ENCODE data around the gene NINL. TPM values are rescaled to one million over a fixed set of nuclear protein-coding genes. Genes with fewer than 3 reads are reported as not detected.

Gene NINL
- total RNA-seq, 4 donors from 2014 or later = 3.1 to 9.7 (median 5.7) TPM

DNA sequence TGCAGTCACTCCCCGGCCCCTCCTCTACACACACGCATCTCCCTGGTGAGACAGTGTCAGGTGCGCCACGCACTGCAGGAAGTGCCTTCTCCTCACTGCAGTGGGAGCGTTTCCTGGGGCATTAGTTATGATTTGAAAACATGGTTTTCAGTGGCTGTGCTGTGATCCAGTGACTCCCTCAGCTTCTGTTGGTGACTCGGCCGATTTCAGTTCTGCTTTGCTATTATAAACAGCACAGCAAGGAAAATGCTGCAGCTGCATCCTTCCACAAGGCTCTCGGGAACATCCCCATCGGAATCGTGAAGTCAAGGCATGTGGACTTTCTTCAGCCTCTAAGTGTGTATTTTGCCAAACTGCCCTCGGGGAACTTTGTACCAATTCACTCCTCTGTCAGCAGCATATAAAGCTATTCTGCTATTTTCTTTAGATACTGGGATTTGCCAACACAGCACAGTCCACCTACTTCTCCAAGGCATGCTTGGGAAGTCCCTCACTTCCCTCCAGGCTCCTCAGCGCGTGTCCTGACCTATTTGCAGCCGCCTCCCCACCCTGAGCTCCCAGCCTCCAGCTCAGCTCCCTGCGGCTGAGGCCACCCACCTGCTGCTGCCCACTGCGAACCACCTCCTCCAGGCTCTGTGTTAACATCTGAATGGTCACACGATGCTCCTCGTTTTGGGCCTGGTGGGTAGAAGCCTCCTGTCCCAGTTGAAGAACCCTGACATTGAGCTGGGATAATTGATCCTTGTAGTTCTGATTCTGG is 123.4 kb downstream of the NINL start:
- in situ Hi-C loops (cut with MboI; ENCODE audit: low pct_ligation_motif_present in 1 of 4, low pct_unique_long_range_greater_than_20kb in 1 of 4, low sequenced_read_pairs in 3 of 4) = loop anchor here in 1 of 4 donors (25.0 kb wide), 1 partner anchor 100 kb away; no protein-coding TSS in a partner anchor

DNA sequence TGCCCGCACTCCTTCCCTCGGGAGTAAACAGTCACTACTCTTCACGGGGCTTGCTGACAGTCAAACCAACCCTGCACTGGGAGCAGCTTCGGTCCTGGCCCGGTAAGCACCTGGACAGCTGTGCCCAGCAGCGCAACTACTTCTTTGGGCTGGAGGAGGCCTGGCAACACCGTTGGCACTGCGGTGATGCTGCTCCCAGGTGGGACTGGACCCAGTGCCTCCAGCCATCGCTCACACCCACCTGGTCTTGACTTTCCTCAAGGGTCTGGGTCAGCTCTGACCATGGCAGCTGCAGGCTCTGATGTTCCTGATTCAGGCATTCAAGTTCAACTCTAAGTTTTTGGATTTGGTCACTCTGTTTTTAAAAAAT is 124.1 kb downstream of the NINL start:
- intact Hi-C loops (cut with DNase I; ENCODE audit: low total_unique reads) = no loop called here
- Histone ChIP-seq H3K27ac (no peak overlapping the region), H3K4me1 (no peaks in the 10 kb centered on the region), H3K9me3 (no peaks in the 10 kb centered on the region), H3K4me3 (no peak overlapping the region), H3K27me3 (no peaks in the 10 kb centered on the region), H3K36me3 (no peaks in the 10 kb centered on the region)
- WGBS, 2 donors (ENCODE audit: low coverage in 1 of 2) = 95% methylated on average over 9 of the region's 9 CpGs; no CpG with 5 or more reads in 1 of the 2 donors
- TF ChIP-seq EP300 (IDR thresholded peaks at IDR 0.05; ENCODE audit: low read depth) (no peak), CTCF (IDR thresholded peaks at IDR 0.05) (no peak), POLR2A (IDR thresholded peaks at IDR 0.05) (no peak), POLR2AphosphoS5 (IDR thresholded peaks at IDR 0.05) (no peak)
- no peak for DNase-seq
- in situ Hi-C loops (cut with MboI; ENCODE audit: low pct_ligation_motif_present in 1 of 4, low pct_unique_long_range_greater_than_20kb in 1 of 4, low sequenced_read_pairs in 3 of 4) = loop anchor here in 1 of 4 donors (25.0 kb wide), 1 partner anchor 101 kb away; no protein-coding TSS in a partner anchor

More for the DNA sequence above, 123.4 kb downstream of the NINL start:
- H3K27ac ChIP-seq = no peak overlapping the region
- H3K4me3 ChIP-seq = no peak overlapping the region
- no peaks in the 10 kb centered on the region for H3K27me3 ChIP-seq
- intact Hi-C loops (cut with DNase I; ENCODE audit: low total_unique reads) = no loop called here
- 47 to 75% methylated on average over 3 to 18 of the region's 18 CpGs for WGBS, 2 donors (ENCODE audit: low coverage in 1 of 2)
- TF ChIP-seq POLR2AphosphoS5 (IDR thresholded peaks at IDR 0.05) (no peak), POLR2A (IDR thresholded peaks at IDR 0.05) (no peak), CTCF (IDR thresholded peaks at IDR 0.05) (no peak), EP300 (IDR thresholded peaks at IDR 0.05; ENCODE audit: low read depth) (no peak)
- no peaks in the 10 kb centered on the region for H3K4me1 ChIP-seq
- H3K36me3 ChIP-seq = no peaks in the 10 kb centered on the region
- no peak for DNase-seq
- no peaks in the 10 kb centered on the region for H3K9me3 ChIP-seq

DNA sequence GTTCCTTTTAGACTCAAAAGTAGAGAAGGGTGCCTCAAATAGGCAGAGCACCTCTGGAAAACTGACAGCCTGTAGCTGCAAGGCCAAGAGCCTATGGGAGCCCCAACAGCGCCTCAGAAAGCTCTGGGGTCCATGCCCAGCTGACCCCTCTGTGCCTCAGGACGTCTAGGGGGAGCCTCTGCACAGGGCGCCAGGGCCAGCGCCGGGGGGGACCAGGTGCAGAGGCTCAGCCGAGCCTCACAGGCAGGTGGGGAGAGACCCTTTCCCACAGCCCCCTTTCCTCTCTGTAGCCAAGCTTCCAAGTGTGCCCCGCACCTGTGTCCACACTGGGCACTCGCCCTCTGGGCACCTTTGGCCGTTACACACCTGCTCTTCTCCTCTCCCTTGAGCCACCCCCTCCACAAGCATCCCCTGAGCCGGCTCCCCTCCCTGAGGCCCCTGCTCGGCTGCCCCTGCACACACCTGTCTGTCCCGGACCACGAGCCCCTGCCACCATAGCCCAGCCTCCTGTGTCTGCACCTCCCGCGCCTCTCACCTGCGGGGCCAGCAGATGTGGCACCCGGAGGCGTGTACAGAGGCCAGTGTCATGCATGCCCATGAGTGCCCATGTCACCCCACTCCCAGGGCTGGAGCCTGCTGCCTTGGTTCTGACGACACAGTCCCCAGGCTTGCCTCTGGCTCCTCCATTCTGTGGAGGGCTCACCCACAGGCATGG is 124.6 kb downstream of the NINL start:
- Histone ChIP-seq H3K4me1 (no peaks in the 10 kb centered on the region), H3K9me3 (no peaks in the 10 kb centered on the region), H3K36me3 (no peaks in the 10 kb centered on the region), H3K27me3 (no peaks in the 10 kb centered on the region), H3K27ac (no peak overlapping the region), H3K4me3 (no peak overlapping the region)
- TF ChIP-seq POLR2AphosphoS5 (IDR thresholded peaks at IDR 0.05) (no peak), POLR2A (IDR thresholded peaks at IDR 0.05) (no peak)
- 89% methylated on average over 19 of the region's 19 CpGs; no CpG with 5 or more reads in 1 of the 2 donors for WGBS, 2 donors (ENCODE audit: low coverage in 1 of 2)
- in situ Hi-C loops (cut with MboI; ENCODE audit: low pct_ligation_motif_present in 1 of 4, low pct_unique_long_range_greater_than_20kb in 1 of 4, low sequenced_read_pairs in 3 of 4) = loop anchor here in 1 of 4 donors (25.0 kb wide), 1 partner anchor 102 kb away; no protein-coding TSS in a partner anchor
- intact Hi-C loops (cut with DNase I; ENCODE audit: low total_unique reads) = no loop called here
- DNase-seq = no peak

- H3K9me3 ChIP-seq = no peaks in the 10 kb centered on the region
- no peaks in the 10 kb centered on the region for H3K36me3 ChIP-seq
- in situ Hi-C loops (cut with MboI; ENCODE audit: low pct_ligation_motif_present in 1 of 4, low pct_unique_long_range_greater_than_20kb in 1 of 4, low sequenced_read_pairs in 3 of 4) = loop anchor here in 1 of 4 donors (25.0 kb wide), 1 partner anchor 102 kb away; no protein-coding TSS in a partner anchor
- DNase-seq = no peak
- no peak for TF ChIP-seq EP300 (IDR thresholded peaks at IDR 0.05; ENCODE audit: low read depth)
- H3K27me3 ChIP-seq = no peaks in the 10 kb centered on the region
- H3K4me3 ChIP-seq = no peak overlapping the region
- H3K4me1 ChIP-seq = no peaks in the 10 kb centered on the region
- H3K27ac ChIP-seq = no peak overlapping the region
- 80 to 82% methylated on average over 1 to 12 of the region's 12 CpGs for WGBS, 2 donors (ENCODE audit: low coverage in 1 of 2)
- intact Hi-C loops (cut with DNase I; ENCODE audit: low total_unique reads) = no loop called here
These were observed 125.3 kb downstream of the NINL start for GRCh38 chr20:25459916-25460535.
